HL-60 (cell line): Measurements from ENCODE around the gene KDF1.

ENCODE experiments used
- POLR2AphosphoS5 ChIP-seq: IDR thresholded peaks from 2 replicates; pipeline ENCODE4 v1.6.1; 2012; ENCODE audit warnings: low read depth
- SPI1 ChIP-seq: IDR thresholded peaks from 2 replicates; pipeline ENCODE4 v1.6.1; 2012; ENCODE audit warnings: low read depth, mild to moderate bottlenecking, borderline replicate concordance
- TF ChIP-seq, protein P1 (sequence below): IDR thresholded peaks from one replicate; pipeline ENCODE4 v1.5.1; 2011; ENCODE audit warnings: low read length, control low read depth, inconsistent platforms; ENCODE audit not compliant: insufficient read depth
- TF ChIP-seq, protein P2 (sequence below): IDR thresholded peaks from 2 replicates; pipeline ENCODE4 v1.6.1; 2012; ENCODE audit warnings: low read depth; ENCODE audit not compliant: insufficient replicate concordance

DNA sequence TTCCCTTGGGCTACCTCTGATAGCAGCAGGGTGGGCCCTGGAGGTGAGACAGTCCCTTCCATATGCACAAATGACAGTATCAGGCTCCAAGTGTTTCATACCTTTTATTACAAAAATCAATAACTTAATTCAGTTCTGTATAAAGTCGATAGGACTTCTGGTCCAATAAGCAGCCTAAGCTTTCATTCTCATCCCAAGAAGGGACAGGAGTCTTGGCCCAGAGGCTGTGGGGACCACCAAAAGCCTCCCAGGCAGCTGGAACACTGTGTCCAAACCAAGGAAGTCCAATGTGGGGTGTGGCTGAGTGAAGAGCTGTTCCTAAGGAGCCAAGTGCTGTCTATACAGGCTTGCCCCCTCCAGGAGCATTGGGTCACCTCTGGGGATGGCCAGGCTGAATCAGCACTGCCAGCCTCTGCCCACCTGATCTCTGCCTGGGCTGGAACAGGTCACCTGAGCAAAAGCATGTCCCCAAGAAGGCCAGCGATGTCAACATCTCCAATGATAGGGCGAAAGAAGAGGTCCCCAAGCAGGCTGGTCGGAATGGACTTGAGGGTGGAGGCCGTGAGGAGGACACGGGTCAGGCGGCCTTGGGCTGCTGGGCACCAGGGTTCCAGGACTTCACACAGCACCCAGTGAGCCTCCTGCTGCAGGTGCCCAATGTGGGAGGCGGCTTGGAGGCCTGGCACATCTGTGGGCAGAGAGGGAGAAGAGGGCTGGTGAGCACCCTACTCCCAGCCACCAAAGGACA is 48.7 kb downstream of the KDF1 start:
- TF ChIP-seq, protein P1, sequence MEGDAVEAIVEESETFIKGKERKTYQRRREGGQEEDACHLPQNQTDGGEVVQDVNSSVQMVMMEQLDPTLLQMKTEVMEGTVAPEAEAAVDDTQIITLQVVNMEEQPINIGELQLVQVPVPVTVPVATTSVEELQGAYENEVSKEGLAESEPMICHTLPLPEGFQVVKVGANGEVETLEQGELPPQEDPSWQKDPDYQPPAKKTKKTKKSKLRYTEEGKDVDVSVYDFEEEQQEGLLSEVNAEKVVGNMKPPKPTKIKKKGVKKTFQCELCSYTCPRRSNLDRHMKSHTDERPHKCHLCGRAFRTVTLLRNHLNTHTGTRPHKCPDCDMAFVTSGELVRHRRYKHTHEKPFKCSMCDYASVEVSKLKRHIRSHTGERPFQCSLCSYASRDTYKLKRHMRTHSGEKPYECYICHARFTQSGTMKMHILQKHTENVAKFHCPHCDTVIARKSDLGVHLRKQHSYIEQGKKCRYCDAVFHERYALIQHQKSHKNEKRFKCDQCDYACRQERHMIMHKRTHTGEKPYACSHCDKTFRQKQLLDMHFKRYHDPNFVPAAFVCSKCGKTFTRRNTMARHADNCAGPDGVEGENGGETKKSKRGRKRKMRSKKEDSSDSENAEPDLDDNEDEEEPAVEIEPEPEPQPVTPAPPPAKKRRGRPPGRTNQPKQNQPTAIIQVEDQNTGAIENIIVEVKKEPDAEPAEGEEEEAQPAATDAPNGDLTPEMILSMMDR: no peak
- TF ChIP-seq POLR2AphosphoS5 (no peak), SPI1 (no peak)
- TF ChIP-seq, protein P2, sequence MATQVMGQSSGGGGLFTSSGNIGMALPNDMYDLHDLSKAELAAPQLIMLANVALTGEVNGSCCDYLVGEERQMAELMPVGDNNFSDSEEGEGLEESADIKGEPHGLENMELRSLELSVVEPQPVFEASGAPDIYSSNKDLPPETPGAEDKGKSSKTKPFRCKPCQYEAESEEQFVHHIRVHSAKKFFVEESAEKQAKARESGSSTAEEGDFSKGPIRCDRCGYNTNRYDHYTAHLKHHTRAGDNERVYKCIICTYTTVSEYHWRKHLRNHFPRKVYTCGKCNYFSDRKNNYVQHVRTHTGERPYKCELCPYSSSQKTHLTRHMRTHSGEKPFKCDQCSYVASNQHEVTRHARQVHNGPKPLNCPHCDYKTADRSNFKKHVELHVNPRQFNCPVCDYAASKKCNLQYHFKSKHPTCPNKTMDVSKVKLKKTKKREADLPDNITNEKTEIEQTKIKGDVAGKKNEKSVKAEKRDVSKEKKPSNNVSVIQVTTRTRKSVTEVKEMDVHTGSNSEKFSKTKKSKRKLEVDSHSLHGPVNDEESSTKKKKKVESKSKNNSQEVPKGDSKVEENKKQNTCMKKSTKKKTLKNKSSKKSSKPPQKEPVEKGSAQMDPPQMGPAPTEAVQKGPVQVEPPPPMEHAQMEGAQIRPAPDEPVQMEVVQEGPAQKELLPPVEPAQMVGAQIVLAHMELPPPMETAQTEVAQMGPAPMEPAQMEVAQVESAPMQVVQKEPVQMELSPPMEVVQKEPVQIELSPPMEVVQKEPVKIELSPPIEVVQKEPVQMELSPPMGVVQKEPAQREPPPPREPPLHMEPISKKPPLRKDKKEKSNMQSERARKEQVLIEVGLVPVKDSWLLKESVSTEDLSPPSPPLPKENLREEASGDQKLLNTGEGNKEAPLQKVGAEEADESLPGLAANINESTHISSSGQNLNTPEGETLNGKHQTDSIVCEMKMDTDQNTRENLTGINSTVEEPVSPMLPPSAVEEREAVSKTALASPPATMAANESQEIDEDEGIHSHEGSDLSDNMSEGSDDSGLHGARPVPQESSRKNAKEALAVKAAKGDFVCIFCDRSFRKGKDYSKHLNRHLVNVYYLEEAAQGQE: no peak
